MM.1S (cell line): ENCODE results near the gene RNASEL.
A peak's percentile ranks its signal among the peaks of the same experiment; 100 is the strongest.

Experiments used
- DNase-seq: peaks from one replicate; pipeline ENCODE4 v3.0.0-alpha.2; 2015
- H2AFZ ChIP-seq: fragments of 300-600 bp; sonication (generic); 2 replicates; pipeline ENCODE4 v1.6.0; 2016; ENCODE audit warnings: antibody characterized with exemption, low read length
- H3F3A ChIP-seq: fragments of 300-600 bp; sonication (generic); 2 replicates; pipeline ENCODE4 v1.6.1; 2016; ENCODE audit warnings: mild to moderate bottlenecking, antibody characterized with exemption, low read length, moderate library complexity, mixed read lengths; ENCODE audit not compliant: insufficient read depth
- H3K27ac ChIP-seq: fragments of 300-600 bp; sonication (generic); 2 replicates; pipeline ENCODE4 v1.5.1; 2016; ENCODE audit warnings: mild to moderate bottlenecking, low read length
- H3K27me3 ChIP-seq: fragments of 300-600 bp; sonication (generic); replicated peaks from 2 replicates; pipeline ENCODE4 v1.6.0; 2016; ENCODE audit warnings: low read length; ENCODE audit not compliant: insufficient read depth
- H3K36me3 ChIP-seq: fragments of 300-600 bp; sonication (generic); replicated peaks from 2 replicates; pipeline ENCODE4 v1.6.1; 2016; ENCODE audit warnings: mild to moderate bottlenecking, low read length, mixed read lengths; ENCODE audit not compliant: insufficient read depth
- H3K4me1 ChIP-seq: fragments of 300-600 bp; sonication (generic); 2 replicates; pipeline ENCODE4 v1.6.1; 2016; ENCODE audit warnings: low read length, mixed read lengths
- H3K4me2 ChIP-seq: fragments of 300-600 bp; sonication (generic); 2 replicates; pipeline ENCODE4 v1.6.0; 2016; ENCODE audit warnings: low read depth, low read length
- H3K4me3 ChIP-seq: fragments of 300-600 bp; sonication (generic); 2 replicates; pipeline ENCODE4 v1.5.1; 2016; ENCODE audit warnings: low read length, mixed read lengths
- H3K79me2 ChIP-seq: fragments of 300-600 bp; sonication (generic); 2 replicates; pipeline ENCODE4 v1.6.1; 2016; ENCODE audit warnings: mixed run types, low read length, mixed read lengths
- H3K9ac ChIP-seq: fragments of 300-600 bp; sonication (generic); 2 replicates; pipeline ENCODE4 v1.6.1; 2016; ENCODE audit warnings: low read length, mixed read lengths
- H3K9me2 ChIP-seq: fragments of 300-600 bp; sonication (generic); replicated peaks from 2 replicates; pipeline ENCODE4 v1.6.1; 2016; ENCODE audit warnings: mild to moderate bottlenecking, low read length, mixed read lengths; ENCODE audit not compliant: insufficient read depth
- H3K9me3 ChIP-seq: fragments of 300-600 bp; sonication (generic); replicated peaks from 2 replicates; pipeline ENCODE4 v1.6.1; 2016; ENCODE audit warnings: mild to moderate bottlenecking, low read length, mixed read lengths; ENCODE audit not compliant: insufficient read depth
- H4K20me1 ChIP-seq: fragments of 300-600 bp; sonication (generic); 2 replicates; pipeline ENCODE4 v1.6.1; 2016; ENCODE audit warnings: mild to moderate bottlenecking, low read length, moderate library complexity, mixed read lengths; ENCODE audit not compliant: insufficient read depth
- CTCF ChIP-seq: fragments of 300-600 bp; sonication (generic); IDR thresholded peaks from 2 replicates; pipeline ENCODE4 v1.5.1; 2016; ENCODE audit warnings: antibody characterized with exemption, low read length, mixed read lengths
- EZH2 ChIP-seq: fragments of 300-600 bp; sonication (generic); optimal IDR thresholded peaks from 2 replicates; pipeline ENCODE3; 2017; ENCODE audit warnings: low read depth, mild to moderate bottlenecking, antibody characterized with exemption, low read length, mixed read lengths
- EZH2phosphoT487 ChIP-seq: fragments of 300-600 bp; sonication (generic); IDR thresholded peaks from 2 replicates; pipeline ENCODE4 v1.6.1; 2018; ENCODE audit warnings: antibody characterized with exemption, low read length

Gene RNASEL

GRCh38 chr1:182601913-182602312, 12.9 kb upstream of the RNASEL start:
- Histone ChIP-seq H3K9ac (no peak overlapping the region), H4K20me1 (no peaks in the 10 kb centered on the region), H3K4me1 (peaks cover 22% of the 10 kb centered on the region), H3K4me2 (no peak overlapping the region), H3K27ac (no peak overlapping the region), H3K9me3 (no peaks in the 10 kb centered on the region), H3K9me2 (no peaks in the 10 kb centered on the region), H2AFZ (no peak overlapping the region), H3K36me3 (no peaks in the 10 kb centered on the region; the same call in 1 of the 2 replicates), H3K79me2 (peaks cover 13% of the 10 kb centered on the region), H3K27me3 (no peaks in the 10 kb centered on the region; the same call in 1 of the 2 replicates), H3F3A (peaks cover 5% of the 10 kb centered on the region; the same call in 1 of the 2 replicates), H3K4me3 (no peak overlapping the region)
- no peak for DNase-seq
- TF ChIP-seq EZH2 (no peak), CTCF (no peak), EZH2phosphoT487 (no peak)

GRCh38 chr1:182601416-182601786, 12.3 kb upstream of the RNASEL start:
- H3K9me3 ChIP-seq: no peaks in the 10 kb centered on the region
- DNase-seq: peak; percentile 91
- peak; percentile 94 for TF ChIP-seq CTCF
- no peak for TF ChIP-seq EZH2
- no peak overlapping the region for H3K27ac ChIP-seq
- peaks cover 5% of the 10 kb centered on the region; the same call in 1 of the 2 replicates for H3F3A ChIP-seq
- no peaks in the 10 kb centered on the region for H4K20me1 ChIP-seq
- H2AFZ ChIP-seq: no peak overlapping the region
- H3K4me2 ChIP-seq: no peak overlapping the region
- no peaks in the 10 kb centered on the region; the same call in 1 of the 2 replicates for H3K27me3 ChIP-seq
- H3K4me3 ChIP-seq: no peak overlapping the region
- peaks cover 13% of the 10 kb centered on the region for H3K79me2 ChIP-seq
- H3K9ac ChIP-seq: no peak overlapping the region
- no peaks in the 10 kb centered on the region for H3K9me2 ChIP-seq
- peaks cover 22% of the 10 kb centered on the region for H3K4me1 ChIP-seq
- no peaks in the 10 kb centered on the region; the same call in 1 of the 2 replicates for H3K36me3 ChIP-seq

- H3K36me3 ChIP-seq: no peaks in the 10 kb centered on the region; the same call in 1 of the 2 replicates
These were observed 11.8 kb upstream of the RNASEL start for GRCh38 chr1:182600745-182601415.

More at GRCh38 chr1:182600745-182601415, 11.8 kb upstream of the RNASEL start:
- TF ChIP-seq CTCF: no peak
- Histone ChIP-seq H3K79me2 (peaks cover 13% of the 10 kb centered on the region), H3K4me2 (no peak overlapping the region), H3K27me3 (no peaks in the 10 kb centered on the region), H3K9me2 (no peaks in the 10 kb centered on the region), H4K20me1 (no peaks in the 10 kb centered on the region), H3K9me3 (no peaks in the 10 kb centered on the region), H3K4me3 (no peak overlapping the region), H3K27ac (no peak overlapping the region), H3K4me1 (peaks cover 22% of the 10 kb centered on the region), H3F3A (peaks cover 5% of the 10 kb centered on the region; the same call in 1 of the 2 replicates), H2AFZ (no peak overlapping the region), H3K9ac (no peak overlapping the region)
- no peak for DNase-seq
